GM21447 (cell line): ENCODE measurements around the gene PIGH.
"Not testable (repeated sequence)": the region's sequence is repeated elsewhere in the genome, so short reads cannot be mapped to it uniquely, and the experiment has no call there.

Experiments used
- ATAC-seq: cut with Tn5 transposase; IDR thresholded peaks from one replicate; pipeline ENCODE4 v1.9.1; 2021; ENCODE audit not compliant: unreplicated experiment

PIGH gene, protein sequence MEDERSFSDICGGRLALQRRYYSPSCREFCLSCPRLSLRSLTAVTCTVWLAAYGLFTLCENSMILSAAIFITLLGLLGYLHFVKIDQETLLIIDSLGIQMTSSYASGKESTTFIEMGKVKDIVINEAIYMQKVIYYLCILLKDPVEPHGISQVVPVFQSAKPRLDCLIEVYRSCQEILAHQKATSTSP

DNA sequence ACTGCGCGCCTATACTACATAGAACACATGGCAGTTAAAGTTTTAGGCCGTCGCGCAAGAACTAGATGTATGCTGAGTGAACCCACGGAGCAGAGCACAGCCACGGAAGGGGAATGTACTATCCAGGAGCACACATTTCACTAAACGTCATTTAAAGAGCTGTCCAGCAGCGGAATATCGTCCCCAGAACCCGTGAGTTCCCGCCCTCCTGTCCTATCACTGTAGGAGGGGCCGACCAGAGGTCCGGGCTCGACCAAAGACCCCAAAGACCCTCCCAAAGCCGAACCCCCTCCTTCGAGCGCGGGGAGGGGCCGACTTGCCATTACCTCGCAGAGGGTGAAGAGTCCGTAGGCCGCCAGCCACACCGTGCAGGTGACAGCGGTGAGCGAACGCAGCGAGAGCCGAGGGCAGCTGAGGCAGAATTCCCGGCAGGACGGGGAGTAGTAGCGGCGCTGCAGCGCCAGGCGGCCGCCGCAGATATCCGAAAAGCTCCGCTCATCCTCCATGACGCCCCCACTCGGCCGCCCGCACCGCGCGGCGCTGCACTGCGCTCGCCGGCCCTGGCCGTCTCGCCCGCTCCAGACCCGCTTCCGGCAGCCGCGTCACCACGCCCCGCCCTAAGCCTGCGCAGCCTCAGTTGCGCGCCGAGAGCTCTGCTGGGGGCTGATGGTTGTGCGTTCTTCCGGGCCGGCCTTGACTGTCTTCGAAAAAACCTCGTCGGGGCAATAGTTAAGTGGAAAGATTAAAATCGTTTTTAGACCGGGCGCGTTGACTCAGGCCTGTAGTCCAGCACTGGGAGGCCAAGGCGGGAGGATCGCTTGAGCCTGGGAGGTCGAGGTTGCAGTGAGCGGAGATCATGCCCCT lies at the start of gene PIGH:
Gene PIGH, minus strand, starts transcription at position 571 of the 864 bp plus-strand sequence. Its CDS starts 65 bp downstream, at position 506.
- peak; percentile 86 for ATAC-seq

- ATAC-seq: no peak
Measured at GRCh38 chr14:67646131-67646530, 46.1 kb upstream of the PIGH start.

GRCh38 chr14:67645414-67645813 lies 45.3 kb upstream of the PIGH start:
- ATAC-seq: no peak

DNA sequence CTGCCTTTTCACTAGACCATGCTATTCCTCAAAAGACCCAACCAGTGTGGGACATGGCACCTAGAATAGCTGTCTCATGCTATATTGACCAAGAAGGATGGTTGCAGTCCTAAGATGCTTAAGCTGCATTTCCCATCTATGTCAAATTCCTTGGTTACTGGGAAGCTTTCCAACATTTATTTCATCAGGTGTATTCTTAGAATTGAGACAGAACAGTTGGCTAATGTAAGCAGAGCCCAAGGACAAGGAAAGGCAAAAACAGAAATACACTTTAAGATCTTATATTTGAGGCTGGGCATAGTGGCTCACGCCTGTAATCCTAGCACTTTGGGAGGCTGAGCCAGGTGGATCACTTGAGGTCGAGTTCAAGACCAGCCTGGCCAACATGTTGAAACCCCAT lies 44.4 kb upstream of the PIGH start:
- ATAC-seq: no peak

- ATAC-seq: no peak
Measured at GRCh38 chr14:67643713-67644112, 43.6 kb upstream of the PIGH start.

DNA sequence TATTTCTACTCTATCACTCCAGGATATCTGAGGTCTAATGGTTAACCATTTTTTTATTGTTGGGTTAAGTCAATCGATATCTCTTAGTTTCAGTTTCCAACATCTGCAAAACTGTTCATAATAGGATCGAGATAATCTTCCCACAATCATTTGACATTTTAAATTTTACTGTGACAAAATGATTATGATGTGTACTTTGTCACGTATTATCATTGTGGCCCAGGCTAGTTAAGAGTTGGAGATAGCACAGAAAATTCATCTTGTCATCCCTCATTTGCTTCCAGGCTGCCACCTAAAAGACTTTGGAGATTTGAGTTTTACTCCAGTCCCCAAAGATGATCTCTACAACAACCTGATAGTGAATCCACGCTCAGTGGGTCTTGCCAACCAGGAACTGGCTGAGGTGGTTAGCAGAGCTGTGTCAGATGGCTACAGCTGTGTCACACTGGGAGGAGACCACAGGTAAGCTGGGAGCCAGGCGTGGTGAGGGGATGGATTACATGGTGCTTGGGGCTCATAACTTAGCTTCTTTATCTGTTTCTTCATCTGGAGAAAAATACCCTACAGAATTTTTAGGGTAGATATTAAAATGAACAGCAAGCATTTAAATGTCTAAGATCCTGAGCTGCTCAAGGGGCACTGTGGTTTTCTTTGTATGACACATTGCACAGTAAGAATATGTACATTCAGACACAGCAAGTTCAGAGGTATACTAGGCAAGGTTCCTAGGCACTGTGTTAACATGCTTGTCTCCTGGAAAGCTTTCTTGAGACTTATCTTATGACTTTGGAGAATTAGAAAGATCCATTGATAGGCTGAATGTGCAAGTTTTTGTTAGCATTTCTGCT lies 42.1 kb upstream of the PIGH start:
- no peak for ATAC-seq

DNA sequence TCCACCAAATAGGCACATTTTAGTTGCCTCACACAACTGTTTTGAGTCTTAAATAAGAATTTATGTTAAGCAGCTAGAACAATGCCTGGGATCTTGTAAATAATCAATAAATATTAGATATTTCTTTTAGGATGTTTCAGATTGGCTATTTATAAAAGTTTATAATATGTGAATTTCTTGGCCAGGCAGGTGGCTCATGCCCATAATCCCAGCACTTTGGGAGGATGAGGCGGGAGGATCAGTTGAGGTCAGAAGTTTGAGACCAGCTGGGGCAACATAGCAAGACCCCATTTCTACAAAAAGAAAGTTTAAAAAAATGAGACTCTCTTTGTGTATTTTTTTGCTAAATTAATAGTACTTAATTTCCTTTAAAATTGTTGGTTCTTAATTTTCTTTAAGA lies 41.4 kb upstream of the PIGH start:
- ATAC-seq: no peak

DNA sequence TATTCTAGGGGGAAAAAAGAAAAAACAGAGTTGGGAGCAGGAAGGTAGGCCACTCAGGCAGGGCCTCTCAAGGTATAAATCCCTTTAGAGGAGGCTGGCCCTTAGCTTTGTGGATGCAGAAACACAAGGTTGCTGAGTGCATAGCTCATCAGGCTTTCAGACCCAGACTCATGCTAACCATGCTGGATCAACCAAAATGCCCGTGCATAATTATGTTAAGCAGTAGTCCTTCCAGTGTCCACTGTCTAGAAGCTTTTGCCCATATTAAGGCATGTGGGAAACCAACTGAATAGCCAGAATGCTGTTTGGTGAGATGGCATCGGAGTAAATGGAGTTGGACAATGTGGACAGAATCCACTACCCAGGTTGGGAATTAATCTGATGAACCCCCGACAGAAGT lies 38.6 kb upstream of the PIGH start:
- no peak for ATAC-seq

DNA sequence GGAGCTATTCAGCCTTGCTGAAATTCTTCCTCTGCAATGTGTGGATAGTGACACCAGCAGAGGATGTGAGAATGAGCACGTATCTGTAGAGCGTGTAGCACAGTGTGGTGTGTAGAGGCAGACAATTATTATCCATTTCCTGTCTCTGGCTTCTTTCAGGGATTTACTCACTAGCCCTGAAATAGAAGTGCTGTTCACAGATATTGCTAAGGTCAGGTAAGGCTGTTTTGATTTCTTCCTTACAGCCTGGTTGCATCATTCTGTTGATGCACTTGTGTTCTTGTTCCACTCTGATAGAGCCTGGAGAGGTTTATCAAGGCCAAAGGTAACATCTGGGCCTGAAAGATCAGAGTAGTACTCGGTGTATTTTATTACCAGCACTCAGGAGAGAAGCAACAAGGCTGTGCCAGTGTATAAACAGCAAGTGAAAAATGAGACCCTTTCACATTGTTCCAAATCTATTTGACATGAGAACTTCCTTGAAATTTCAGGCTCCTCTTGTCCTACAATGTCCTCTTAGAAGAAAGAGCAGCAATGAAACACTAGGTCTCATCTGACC lies 36.4 kb upstream of the PIGH start:
- no peak for ATAC-seq

DNA sequence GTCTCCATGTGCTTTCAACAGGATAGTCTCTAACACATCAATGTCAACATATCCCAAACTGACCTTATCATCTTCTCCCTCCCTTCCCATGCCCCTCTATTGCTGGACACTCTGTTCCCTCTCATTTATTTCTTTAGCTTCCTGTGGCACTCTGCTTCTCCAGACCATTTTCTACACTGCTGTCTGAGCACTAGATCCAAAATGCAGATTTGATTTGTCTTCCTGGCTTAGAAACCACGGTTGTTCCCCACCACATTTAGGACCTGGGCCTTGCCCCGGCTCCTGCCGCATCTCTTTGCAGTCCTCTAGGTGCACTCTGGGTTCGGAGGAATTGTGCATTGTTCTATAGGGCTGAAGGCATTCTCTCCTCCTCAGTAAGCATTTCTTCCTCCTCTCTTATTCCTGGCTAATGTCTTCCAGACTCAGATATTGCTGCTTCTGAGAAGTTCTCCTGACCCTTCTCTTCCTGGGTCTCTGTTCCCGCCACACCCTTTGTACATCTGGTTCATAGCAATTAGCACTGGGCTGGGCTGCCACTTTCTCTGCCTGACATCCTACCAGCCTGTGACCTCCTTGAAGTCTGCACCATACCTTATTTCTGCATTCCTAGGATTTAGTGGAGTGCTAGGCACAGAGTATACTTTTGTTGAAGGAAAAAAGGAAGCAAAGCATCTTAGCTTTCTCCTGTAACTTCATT lies 33.5 kb upstream of the PIGH start:
- no peak for ATAC-seq

- no peak for ATAC-seq
Measured at GRCh38 chr14:67630938-67631337, 30.9 kb upstream of the PIGH start.

DNA sequence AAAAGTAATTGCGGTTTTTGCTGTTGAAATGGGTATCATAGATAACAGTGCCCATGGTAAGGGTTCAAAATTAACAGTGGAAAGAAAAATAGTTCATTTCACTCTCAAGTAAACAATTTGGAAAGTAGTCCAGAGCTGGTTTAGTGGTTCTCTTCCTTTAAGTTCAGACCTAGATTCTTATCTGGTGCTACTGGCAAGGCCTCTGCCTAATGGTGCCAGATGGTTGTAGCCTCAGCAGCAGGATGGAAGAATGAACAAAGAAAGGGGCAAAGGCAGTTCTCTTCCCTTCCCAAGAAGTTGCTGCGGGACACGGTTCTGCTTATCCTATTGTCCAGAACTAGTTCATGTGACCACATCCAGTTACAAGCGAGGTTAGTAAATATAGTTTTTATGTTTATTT lies 30.1 kb upstream of the PIGH start:
- no peak for ATAC-seq

DNA sequence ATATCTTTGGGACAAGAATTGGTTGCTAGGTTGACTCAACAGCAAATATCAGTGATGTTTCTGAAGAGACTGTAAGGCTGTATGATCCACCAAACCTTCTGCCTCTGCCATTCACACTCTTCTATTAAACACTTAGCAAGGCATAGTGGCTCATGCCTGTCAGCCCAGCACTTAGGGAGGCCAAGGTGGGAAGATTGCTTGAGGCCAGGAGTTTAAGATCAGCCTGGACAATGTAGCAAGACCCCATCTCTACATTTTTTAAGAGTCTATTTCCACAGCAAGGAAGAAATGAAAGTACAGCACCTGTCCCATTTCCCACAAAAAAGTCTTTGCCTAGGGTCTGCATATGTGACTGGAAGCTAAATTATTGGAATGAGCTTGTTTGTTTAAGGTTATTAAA lies 27.5 kb upstream of the PIGH start:
- no peak for ATAC-seq

DNA sequence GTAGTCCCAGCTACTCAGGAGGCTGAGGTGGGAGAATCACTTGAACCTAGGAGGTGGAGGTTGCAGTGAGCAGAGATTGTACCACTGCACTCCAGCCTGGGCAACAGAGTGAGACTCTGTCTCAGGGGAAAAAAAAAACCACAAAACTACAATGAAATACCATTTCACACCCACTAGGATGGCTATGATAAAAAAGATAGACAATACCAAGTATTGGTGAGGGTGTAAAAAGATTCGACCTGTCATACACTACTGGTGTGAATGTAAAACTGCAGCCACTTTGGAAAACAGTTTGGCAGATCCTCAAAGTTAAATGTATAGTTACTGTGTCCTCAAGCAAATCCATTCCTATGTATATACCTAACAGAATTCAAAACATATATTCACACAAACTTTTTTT lies 26.1 kb upstream of the PIGH start:
- ATAC-seq: not testable (repeated sequence)

GRCh38 chr14:67623114-67623513 lies 23.0 kb upstream of the PIGH start:
- no peak for ATAC-seq

DNA sequence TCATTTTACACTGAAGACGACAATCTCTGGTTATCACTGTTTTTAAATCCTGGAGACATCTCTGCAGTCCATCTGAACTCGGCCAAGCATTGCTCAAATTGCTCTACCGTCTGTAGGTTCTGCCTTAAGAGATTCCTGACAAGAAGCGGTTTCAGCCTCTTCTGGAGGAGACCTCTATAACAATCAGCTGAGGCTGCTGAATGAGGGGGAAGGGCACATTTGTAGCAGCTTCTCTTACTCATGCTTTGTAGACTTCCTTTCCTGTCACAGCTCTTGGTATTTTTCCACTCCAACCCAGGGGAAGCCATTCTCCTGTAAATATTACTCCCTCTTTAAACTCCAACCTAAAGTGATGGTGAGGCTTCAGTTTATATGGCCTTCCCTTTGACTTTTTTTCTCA lies 22.6 kb upstream of the PIGH start:
- no peak for ATAC-seq

- ATAC-seq: no peak
Measured at GRCh38 chr14:67620217-67620785, 20.2 kb upstream of the PIGH start.

DNA sequence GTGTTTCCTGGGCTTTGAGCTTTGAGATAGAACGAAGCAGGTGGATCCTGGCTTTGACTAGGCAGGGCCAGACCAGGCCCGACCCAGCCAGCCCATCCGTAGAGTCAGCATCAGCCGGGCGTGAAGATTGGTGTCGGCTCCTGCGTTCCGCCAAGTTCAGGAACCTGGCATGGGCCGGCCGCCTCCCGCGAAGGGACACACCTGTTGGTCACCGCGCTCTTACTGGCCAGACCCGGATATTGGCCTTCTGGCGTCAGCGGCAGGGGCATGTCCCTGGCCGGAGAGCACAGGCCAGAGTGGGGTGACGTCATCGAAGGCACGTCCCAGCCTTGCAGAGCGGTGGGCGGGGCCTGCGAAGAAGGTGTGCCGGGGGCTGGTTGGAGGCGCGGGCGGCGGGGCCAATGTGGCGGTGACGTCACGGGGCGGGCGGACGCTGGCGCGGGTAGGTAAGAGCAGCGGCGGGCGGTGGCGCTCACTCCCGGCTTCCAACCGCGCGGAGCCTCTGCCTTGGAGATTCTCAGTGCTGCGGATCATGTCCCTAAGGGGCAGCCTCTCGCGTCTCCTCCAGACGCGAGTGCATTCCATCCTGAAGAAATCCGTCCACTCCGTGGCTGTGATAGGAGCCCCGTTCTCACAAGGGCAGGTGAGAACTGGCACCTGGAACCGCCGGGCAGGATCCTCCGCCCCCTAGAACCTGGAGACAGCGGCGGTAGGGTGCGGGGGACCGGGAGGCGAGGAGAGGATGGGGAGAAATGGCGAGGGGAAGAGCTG lies 19.6 kb upstream of the PIGH start, which contains the start of gene ARG2:
Gene ARG2, plus strand, starts transcription at position 475 of the 771 bp plus-strand sequence. Its CDS starts 58 bp downstream, at position 533.
- ATAC-seq: peak; percentile 90

- no peak for ATAC-seq
Measured at GRCh38 chr14:67618617-67619063, 18.6 kb upstream of the PIGH start.
